Panc1 (cell line): ENCODE data around the gene MAP4K2. TPM values are rescaled to one million over a fixed set of nuclear protein-coding genes. Genes with fewer than 3 reads are reported as not detected.

Experiments used
- ATAC-seq: fragments of 200-7000 bp; cut with Tn5 transposase; 2 replicates; pipeline ENCODE4 v1.9.1; 2020; ENCODE audit warnings: mild to moderate bottlenecking, moderate library complexity
- BruUV-seq: library from RNA; stranded (reverse); fragments of 400-500 nt; replicated peaks from 2 replicates; lab custom pipeline; 2021; lab: Mats Ljungman, UMichigan
- CTCF ChIA-PET: fragments of 300-600 bp; sonication (Branson Sonifier 250); formaldehyde crosslinking; loops from one replicate; lab custom pipeline; 2022; ENCODE audit warnings: antibody characterized with exemption; lab: Charles Lee
- POLR2A ChIA-PET: fragments of 300-600 bp; sonication (Branson Sonifier 250); formaldehyde crosslinking; loops from one replicate; lab custom pipeline; 2022; ENCODE audit warnings: antibody characterized with exemption; lab: Charles Lee
- DNase-seq: peaks from one replicate; pipeline ENCODE4 v3.0.0-alpha.2; 2010; ENCODE audit warnings: low read depth, low spot score
- H3K27ac ChIP-seq: 2 replicates; pipeline ENCODE4 v1.5.1; 2011; ENCODE audit warnings: mild to moderate bottlenecking, low read length, inconsistent platforms
- H3K27me3 ChIP-seq: fragments of 200-500 bp; sonication (Bioruptor generic); 2 replicates; pipeline ENCODE4 v1.6.0; 2014; ENCODE audit warnings: low read length, inconsistent platforms; ENCODE audit not compliant: control insufficient read depth, insufficient read depth
- H3K36me3 ChIP-seq: fragments of 200-500 bp; sonication (Bioruptor generic); 2 replicates; pipeline ENCODE4 v1.5.1; 2014; ENCODE audit warnings: inconsistent platforms, mild to moderate bottlenecking, low read length, moderate library complexity; ENCODE audit not compliant: control insufficient read depth, insufficient read depth
- H3K4me1 ChIP-seq: 2 replicates; pipeline ENCODE4 v1.5.1; 2011; ENCODE audit warnings: inconsistent platforms, mild to moderate bottlenecking, low read length, moderate library complexity; ENCODE audit not compliant: control insufficient read depth, insufficient read depth
- H3K4me3 ChIP-seq, 2 experiments: 2 replicates each; pipeline ENCODE4 v1.5.1; 2011 to 2012; ENCODE audit warnings: low read depth in 2 of 2, low read length in 2 of 2, mild to moderate bottlenecking in 2 of 2, inconsistent platforms in 1 of 2, moderate library complexity in 1 of 2
- H3K9me3 ChIP-seq: fragments of 200-500 bp; sonication (Bioruptor generic); 2 replicates; pipeline ENCODE4 v1.5.1; 2014; ENCODE audit warnings: low read depth, mild to moderate bottlenecking, inconsistent platforms, low read length, moderate library complexity; ENCODE audit not compliant: control insufficient read depth, insufficient read depth
- POLR2AphosphoS5 ChIP-seq: IDR thresholded peaks from 2 replicates; pipeline ENCODE4 v1.6.1; 2012; ENCODE audit warnings: mild to moderate bottlenecking, low read depth, low read length, moderate library complexity
- SIN3A ChIP-seq: IDR thresholded peaks from 2 replicates; pipeline ENCODE4 v1.6.1; 2012; ENCODE audit warnings: low read depth, mild to moderate bottlenecking, low read length, moderate library complexity, borderline replicate concordance; ENCODE audit not compliant: insufficient read depth
- TCF7L2 ChIP-seq: IDR thresholded peaks from 2 replicates; pipeline ENCODE4 v1.6.1; 2011; ENCODE audit warnings: mild to moderate bottlenecking, low read depth, low read length, inconsistent platforms
- in situ Hi-C: cut with HindIII; loops from 2 replicates; pipeline ENCODE4 v1.10.0; 2016; ENCODE audit warnings: low sequenced_read_pairs, low pct_unique_long_range_greater_than_20kb
- intact Hi-C: fragments of 100-400 bp; cut with micrococcal nuclease; formaldehyde crosslinking; loops from one replicate; pipeline ENCODE4 v1.10.0; 2022; ENCODE audit not compliant: unreplicated experiment
- total RNA-seq: library from RNA; stranded (reverse); gene quantifications from one replicate; pipeline ENCODE4 v1.2.1, GENCODE V29; 2021; ENCODE audit not compliant: unreplicated experiment
- TF ChIP-seq, protein P1 (sequence below), 2 experiments: IDR thresholded peaks; 2 replicates each; pipeline ENCODE4 v1.6.1; 2011 to 2012; ENCODE audit warnings: low read depth in 2 of 2, control low read depth in 1 of 2, low read length in 1 of 2, mild to moderate bottlenecking in 1 of 2, moderate library complexity in 1 of 2; ENCODE audit not compliant: insufficient read depth in 1 of 2
- TF ChIP-seq, protein P2 (sequence below): fragments of 450-650 bp; IDR thresholded peaks from 2 replicates; pipeline ENCODE4 v1.5.1; 2017; ENCODE audit warnings: mild to moderate bottlenecking

MAP4K2 gene
- total RNA-seq, 1 experiment from 2014 or later: 46.4 TPM

DNA sequence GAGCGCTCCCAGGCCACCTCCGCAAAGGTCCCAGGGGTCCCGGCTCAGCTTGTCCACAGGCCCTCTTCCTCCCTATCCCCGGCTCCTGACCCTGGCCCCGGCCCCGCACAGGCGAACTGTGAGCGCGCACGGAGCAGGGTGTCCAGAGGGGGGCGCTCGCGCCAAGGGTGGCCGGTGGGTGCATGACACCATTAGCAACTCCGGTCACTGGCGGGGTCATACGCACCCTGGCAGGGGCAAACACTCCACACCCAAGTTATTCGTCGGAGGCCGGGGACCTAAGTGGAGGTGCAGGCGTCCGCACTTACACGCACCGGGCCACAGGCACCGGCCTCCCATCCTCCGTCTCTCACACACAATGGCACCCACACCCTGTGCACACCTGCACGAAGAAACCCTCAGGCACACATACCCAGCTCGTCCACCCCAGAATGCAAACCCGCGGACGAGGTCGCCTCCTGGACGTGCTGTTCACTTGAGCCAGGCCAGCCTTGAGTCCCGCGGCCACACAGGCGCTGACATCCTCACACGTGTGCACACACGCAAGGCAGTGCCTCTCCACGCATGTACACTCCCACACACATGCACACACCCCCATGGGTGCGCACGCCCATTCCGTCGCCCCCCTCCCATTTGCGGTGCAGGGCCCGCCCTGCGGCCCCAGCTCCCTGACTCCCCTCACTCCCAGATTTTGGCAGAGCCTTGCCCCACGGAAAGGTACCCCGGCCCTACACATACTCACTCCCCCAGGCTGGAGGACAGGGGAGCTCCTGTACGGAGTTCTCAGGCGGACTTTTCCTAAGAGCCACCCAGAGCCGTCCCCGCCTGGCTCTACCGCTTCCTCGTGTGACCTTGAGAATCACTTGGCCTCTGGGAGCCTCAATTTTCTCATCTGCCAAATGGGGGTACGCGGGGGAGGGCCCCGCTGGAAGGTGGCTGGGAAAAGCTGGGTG is 59.1 kb downstream of the MAP4K2 start, which contains the start of gene RASGRP2:
Gene RASGRP2, minus strand, starts transcription at position 552 of the 953 bp plus-strand sequence. CDS start 1,276 bp downstream, outside the sequence.
- no peaks in the 10 kb centered on the region for H3K27me3 ChIP-seq
- ChIA-PET POLR2A (no interaction called here), CTCF (interaction anchor here (0.6 to 1.7 kb wide), 3 partner anchors 11 to 35 kb away, joined by 3 to 7 read pairs (median 4); partner anchors contain the start of genes PYGM and SF1)
- TF ChIP-seq TCF7L2: no peak
- TF ChIP-seq POLR2AphosphoS5: no peak
- TF ChIP-seq SIN3A: 0 out of 2 replicates have a peak, but pooled peaks have one; percentile 44
- TF ChIP-seq, protein P1, sequence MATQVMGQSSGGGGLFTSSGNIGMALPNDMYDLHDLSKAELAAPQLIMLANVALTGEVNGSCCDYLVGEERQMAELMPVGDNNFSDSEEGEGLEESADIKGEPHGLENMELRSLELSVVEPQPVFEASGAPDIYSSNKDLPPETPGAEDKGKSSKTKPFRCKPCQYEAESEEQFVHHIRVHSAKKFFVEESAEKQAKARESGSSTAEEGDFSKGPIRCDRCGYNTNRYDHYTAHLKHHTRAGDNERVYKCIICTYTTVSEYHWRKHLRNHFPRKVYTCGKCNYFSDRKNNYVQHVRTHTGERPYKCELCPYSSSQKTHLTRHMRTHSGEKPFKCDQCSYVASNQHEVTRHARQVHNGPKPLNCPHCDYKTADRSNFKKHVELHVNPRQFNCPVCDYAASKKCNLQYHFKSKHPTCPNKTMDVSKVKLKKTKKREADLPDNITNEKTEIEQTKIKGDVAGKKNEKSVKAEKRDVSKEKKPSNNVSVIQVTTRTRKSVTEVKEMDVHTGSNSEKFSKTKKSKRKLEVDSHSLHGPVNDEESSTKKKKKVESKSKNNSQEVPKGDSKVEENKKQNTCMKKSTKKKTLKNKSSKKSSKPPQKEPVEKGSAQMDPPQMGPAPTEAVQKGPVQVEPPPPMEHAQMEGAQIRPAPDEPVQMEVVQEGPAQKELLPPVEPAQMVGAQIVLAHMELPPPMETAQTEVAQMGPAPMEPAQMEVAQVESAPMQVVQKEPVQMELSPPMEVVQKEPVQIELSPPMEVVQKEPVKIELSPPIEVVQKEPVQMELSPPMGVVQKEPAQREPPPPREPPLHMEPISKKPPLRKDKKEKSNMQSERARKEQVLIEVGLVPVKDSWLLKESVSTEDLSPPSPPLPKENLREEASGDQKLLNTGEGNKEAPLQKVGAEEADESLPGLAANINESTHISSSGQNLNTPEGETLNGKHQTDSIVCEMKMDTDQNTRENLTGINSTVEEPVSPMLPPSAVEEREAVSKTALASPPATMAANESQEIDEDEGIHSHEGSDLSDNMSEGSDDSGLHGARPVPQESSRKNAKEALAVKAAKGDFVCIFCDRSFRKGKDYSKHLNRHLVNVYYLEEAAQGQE (IDR thresholded peaks at IDR 0.05; ENCODE audit: insufficient read depth in 1 of 2, low read depth in 2 of 2, low read length in 1 of 2): 0 out of 4 replicates have a peak, but pooled peaks of 1 of the 2 experiments have one; percentile 13
- TF ChIP-seq, protein P2, sequence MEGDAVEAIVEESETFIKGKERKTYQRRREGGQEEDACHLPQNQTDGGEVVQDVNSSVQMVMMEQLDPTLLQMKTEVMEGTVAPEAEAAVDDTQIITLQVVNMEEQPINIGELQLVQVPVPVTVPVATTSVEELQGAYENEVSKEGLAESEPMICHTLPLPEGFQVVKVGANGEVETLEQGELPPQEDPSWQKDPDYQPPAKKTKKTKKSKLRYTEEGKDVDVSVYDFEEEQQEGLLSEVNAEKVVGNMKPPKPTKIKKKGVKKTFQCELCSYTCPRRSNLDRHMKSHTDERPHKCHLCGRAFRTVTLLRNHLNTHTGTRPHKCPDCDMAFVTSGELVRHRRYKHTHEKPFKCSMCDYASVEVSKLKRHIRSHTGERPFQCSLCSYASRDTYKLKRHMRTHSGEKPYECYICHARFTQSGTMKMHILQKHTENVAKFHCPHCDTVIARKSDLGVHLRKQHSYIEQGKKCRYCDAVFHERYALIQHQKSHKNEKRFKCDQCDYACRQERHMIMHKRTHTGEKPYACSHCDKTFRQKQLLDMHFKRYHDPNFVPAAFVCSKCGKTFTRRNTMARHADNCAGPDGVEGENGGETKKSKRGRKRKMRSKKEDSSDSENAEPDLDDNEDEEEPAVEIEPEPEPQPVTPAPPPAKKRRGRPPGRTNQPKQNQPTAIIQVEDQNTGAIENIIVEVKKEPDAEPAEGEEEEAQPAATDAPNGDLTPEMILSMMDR: peak; percentile 84
- H3K36me3 ChIP-seq: no peaks in the 10 kb centered on the region; the same call in 1 of the 2 replicates
- no TSS peak for BruUV-seq
- intact Hi-C loops (no loop called here), in situ Hi-C loops (no loop called here)
- peak within 1 kb of the TSS; percentile 43 to 71 for H3K4me3 ChIP-seq
- H3K27ac ChIP-seq: peak within 1 kb of the TSS; percentile 68; the same call in 1 of the 2 replicates
- no peaks in the 10 kb centered on the region for H3K9me3 ChIP-seq
- H3K4me1 ChIP-seq: peaks cover 13% of the 10 kb centered on the region
- peak; percentile 64 for ATAC-seq
- no peak for DNase-seq

DNA sequence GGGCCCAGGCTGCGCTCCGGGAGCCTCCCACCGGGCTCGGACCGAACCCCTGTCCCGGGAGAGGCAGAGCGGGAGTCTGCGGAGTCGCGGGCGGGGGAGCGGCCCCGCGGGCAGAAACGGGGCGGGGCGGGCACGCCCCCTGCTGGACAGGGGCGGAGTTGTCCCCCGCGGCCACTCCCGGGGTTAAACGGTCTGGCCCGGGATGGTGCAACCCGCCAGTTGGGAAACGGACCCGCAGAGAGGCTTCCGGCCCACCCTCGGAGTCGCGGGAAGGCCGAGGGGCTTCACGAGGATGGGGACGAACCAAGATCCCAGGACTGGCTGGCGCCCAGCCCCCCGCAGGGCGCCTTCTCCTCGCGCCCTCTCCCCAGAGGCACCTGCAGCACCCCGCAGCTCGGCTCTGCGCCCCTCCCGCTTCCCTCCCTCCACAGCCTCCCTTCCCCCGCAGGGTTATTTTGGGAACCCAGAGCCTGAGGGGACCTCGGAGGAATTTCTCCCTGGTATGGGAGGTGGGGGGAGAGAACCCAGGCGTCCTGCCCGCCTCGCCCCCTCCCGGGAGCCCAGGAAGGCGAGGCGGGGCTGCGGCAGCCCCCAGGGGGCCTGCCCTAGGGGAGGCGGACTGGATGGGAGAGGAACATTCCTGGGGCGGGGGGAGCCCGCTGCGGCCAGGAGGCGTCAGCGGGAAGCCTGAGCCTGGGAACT is 60.0 kb downstream of the MAP4K2 start:
- Histone ChIP-seq H3K27me3 (no peaks in the 10 kb centered on the region), H3K4me3 (peak overlapping the region; percentile 43 to 61), H3K9me3 (no peaks in the 10 kb centered on the region), H3K4me1 (peaks cover 13% of the 10 kb centered on the region), H3K27ac (peak overlapping the region; percentile 68; the same call in 1 of the 2 replicates), H3K36me3 (no peaks in the 10 kb centered on the region; the same call in 1 of the 2 replicates)
- POLR2A ChIA-PET: no interaction called here
- intact Hi-C loops (no loop called here), in situ Hi-C loops (no loop called here)
- CTCF ChIA-PET: interaction anchor here (0.6 to 1.7 kb wide), 4 partner anchors 10 to 39 kb away, joined by 3 to 7 read pairs (median 5); partner anchors contain the start of genes PYGM and SF1
- no TSS peak for BruUV-seq
- DNase-seq (no peak), ATAC-seq (peak; percentile 73)
- no peak for TF ChIP-seq POLR2AphosphoS5
- TF ChIP-seq, protein P2: peak; percentile 91
